A549 (cell line): Measurements from ENCODE around the gene INTS4. TPM values are rescaled to one million over a fixed set of nuclear protein-coding genes. Genes with fewer than 3 reads are reported as not detected.

Experiments used
- ATAC-seq, 2 experiments: fragments of 200-7000 bp in 1 of 2; fragments of >200 bp in 1 of 2; cut with Nextera tagmentation in 1 of 2; cut with Tn5 transposase in 1 of 2; 3 replicates each; pipeline versions ENCODE4 v1.8.0 to v1.9.1; 2018 to 2020; ENCODE audit warnings: mild to moderate bottlenecking in 1 of 2, moderate library complexity in 1 of 2
- CTCF ChIA-PET: fragments of 300-600 bp; sonication (Branson Sonifier 250); formaldehyde crosslinking; extraction: SDS; loops from one replicate; lab custom pipeline; 2021; ENCODE audit warnings: antibody characterized with exemption, inconsistent platforms; lab: Yijun Ruan, JAX
- POLR2A ChIA-PET: fragments of 350-600 bp; formaldehyde crosslinking; extraction: SDS; loops from one replicate; lab custom pipeline; 2021; ENCODE audit warnings: antibody characterized with exemption, inconsistent platforms; lab: Yijun Ruan, JAX
- DNase-seq, 2 experiments: peaks; one replicate each; pipeline versions ENCODE4 v3.0.0 to v3.0.0-alpha.2; 2011 to 2016; ENCODE audit warnings: low read depth in 1 of 2, low spot score in 1 of 2
- FAIRE-seq: peaks from 2 replicates; lab custom pipeline; 2011; peaks lifted over from hg19 to GRCh38; lab: Jason Lieb, UNC
- H3K27ac ChIP-seq, 2 experiments: fragments of >200 bp; sonication (Bioruptor Twin); formaldehyde crosslinking; 3 replicates each; pipeline ENCODE4 v1.5.1; 2016 to 2017
- H3K4me1 ChIP-seq: fragments of >200 bp; sonication (Bioruptor Twin); formaldehyde crosslinking; 3 replicates; pipeline ENCODE4 v1.6.1; 2016
- H3K4me2 ChIP-seq: fragments of >200 bp; sonication (Bioruptor Twin); formaldehyde crosslinking; 3 replicates; pipeline ENCODE4 v1.6.1; 2016
- H3K4me3 ChIP-seq: fragments of >200 bp; sonication (Bioruptor Twin); formaldehyde crosslinking; 3 replicates; pipeline ENCODE4 v1.5.1; 2016
- H3K9me3 ChIP-seq: fragments of >200 bp; sonication (Bioruptor Twin); formaldehyde crosslinking; 3 replicates; pipeline ENCODE4 v1.6.1; 2016
- ATOH8 ChIP-seq: fragments of 250-450 bp; sonication (Bioruptor Pico); IDR thresholded peaks from 2 replicates; pipeline ENCODE4 v1.5.0; 2020; ENCODE audit warnings: low read depth, mild to moderate bottlenecking, moderate library complexity
- CBX2 ChIP-seq: fragments of 200-600 bp; sonication (generic); IDR thresholded peaks from 2 replicates; pipeline ENCODE4 v1.6.1; 2016; ENCODE audit warnings: low read depth, mild to moderate bottlenecking, borderline replicate concordance
- CBX8 ChIP-seq: fragments of 200-600 bp; sonication (generic); IDR thresholded peaks from 2 replicates; pipeline ENCODE4 v1.6.1; 2016
- CHD2 ChIP-seq: fragments of 150-350 bp; IDR thresholded peaks from 2 replicates; pipeline ENCODE4 v1.6.1; 2014; ENCODE audit warnings: low read length; ENCODE audit not compliant: partially characterized antibody
- CTCF ChIP-seq: fragments of >200 bp; sonication (Bioruptor Twin); formaldehyde crosslinking; IDR thresholded peaks from 3 replicates; pipeline ENCODE4 v1.5.1; 2016
- EHF ChIP-seq: fragments of 250-450 bp; sonication (Bioruptor Pico); IDR thresholded peaks from 2 replicates; pipeline ENCODE4 v1.5.0; 2020; ENCODE audit warnings: mild to moderate bottlenecking
- EP300 ChIP-seq, 2 experiments: fragments of >200 bp; sonication (Bioruptor Twin); formaldehyde crosslinking; IDR thresholded peaks; 2 replicates in 1 of 2; 3 replicates in 1 of 2; pipeline ENCODE4 v1.6.1; 2016 to 2017
- FOSL2 ChIP-seq, 2 experiments: fragments of 450-650 bp in 1 of 2; fragments of >200 bp in 1 of 2; sonication (Bioruptor Twin) in 1 of 2; formaldehyde crosslinking; IDR thresholded peaks; 2 replicates each; pipeline versions ENCODE4 v1.5.0 to v1.6.1; 2016 to 2020; ENCODE audit warnings: mild to moderate bottlenecking in 1 of 2, moderate library complexity in 1 of 2
- HES2 ChIP-seq: fragments of >200 bp; sonication (Bioruptor Twin); formaldehyde crosslinking; IDR thresholded peaks from 2 replicates; pipeline ENCODE4 v1.6.1; 2016
- HOXA7 ChIP-seq: fragments of 250-450 bp; sonication (Bioruptor Pico); IDR thresholded peaks from 2 replicates; pipeline ENCODE4 v1.5.0; 2020; ENCODE audit warnings: mild to moderate bottlenecking, moderate library complexity
- JUN ChIP-seq, 2 experiments: fragments of >200 bp; sonication (Bioruptor Twin); formaldehyde crosslinking; IDR thresholded peaks; 2 replicates in 1 of 2; 3 replicates in 1 of 2; pipeline ENCODE4 v1.6.1; 2016 to 2017
- KDM1A ChIP-seq: fragments of 200-600 bp; sonication (generic); IDR thresholded peaks from 2 replicates; pipeline ENCODE4 v1.6.1; 2016; ENCODE audit warnings: low read depth, mild to moderate bottlenecking
- NFE2L2 ChIP-seq: fragments of 150-350 bp; conservative IDR thresholded peaks from 2 replicates; pipeline ENCODE4 v1.6.1; 2014; ENCODE audit warnings: low read length
- NR3C1 ChIP-seq: fragments of >200 bp; sonication (Bioruptor Twin); formaldehyde crosslinking; IDR thresholded peaks from 3 replicates; pipeline ENCODE4 v1.6.1; 2017
- POLR2A ChIP-seq: IDR thresholded peaks from 2 replicates; pipeline ENCODE4 v1.6.1; 2012; ENCODE audit warnings: mild to moderate bottlenecking, low read length
- POLR2AphosphoS2 ChIP-seq: conservative IDR thresholded peaks from 2 replicates; pipeline ENCODE4 v1.6.1; 2012; ENCODE audit warnings: low read length, improper control_type of control experiment, inconsistent platforms
- RAD21 ChIP-seq, 2 experiments: fragments of >200 bp in 1 of 2; sonication (Bioruptor Twin) in 1 of 2; formaldehyde crosslinking in 1 of 2; IDR thresholded peaks in 1 of 2; conservative IDR thresholded peaks in 1 of 2; 2 replicates in 1 of 2; 3 replicates in 1 of 2; pipeline ENCODE4 v1.6.1; 2012 to 2018; ENCODE audit warnings: inconsistent platforms in 1 of 2
- RARB ChIP-seq: fragments of 250-450 bp; sonication (Bioruptor Pico); IDR thresholded peaks from 2 replicates; pipeline ENCODE4 v1.8.0; 2021; ENCODE audit warnings: mild to moderate bottlenecking, moderate library complexity
- RFX5 ChIP-seq: fragments of 450-650 bp; IDR thresholded peaks from 2 replicates; pipeline ENCODE4 v1.7.1; 2014; ENCODE audit warnings: antibody characterized with exemption, mild to moderate bottlenecking, moderate library complexity
- TFCP2L1 ChIP-seq: fragments of 250-450 bp; sonication (Bioruptor Pico); IDR thresholded peaks from 2 replicates; pipeline ENCODE4 v1.5.0; 2021; ENCODE audit warnings: mild to moderate bottlenecking
- TP53 ChIP-seq: fragments of 250-450 bp; sonication (Bioruptor Pico); IDR thresholded peaks from 2 replicates; pipeline ENCODE4 v1.5.0; 2021; ENCODE audit warnings: mild to moderate bottlenecking, moderate library complexity
- ZFP36 ChIP-seq: fragments of 450-650 bp; IDR thresholded peaks from 2 replicates; pipeline ENCODE4 v1.6.1; 2014; ENCODE audit warnings: borderline replicate concordance; ENCODE audit not compliant: partially characterized antibody
- ZNF302 ChIP-seq: fragments of 250-450 bp; sonication (Bioruptor Pico); IDR thresholded peaks from 2 replicates; pipeline ENCODE4 v1.9.0; 2021; ENCODE audit warnings: inconsistent platforms, mild to moderate bottlenecking, moderate library complexity
- WGBS: methylation state at CpG from one replicate; pipeline ENCODE4 v1.1.6; 2017; ENCODE audit errors: missing lambda C conversion rate; 5-methylcytosine and 5-hydroxymethylcytosine counted together
- polyA plus RNA-seq, 4 experiments: library from polyadenylated mRNA; depleted of rRNA in 3 of 4; stranded (reverse); fragments of >200 nt; fragmentation: RNase III in 1 of 4; extraction: RNeasy Plus Mini Kit Qiagen cat#74134 plus additional on column Dnase treatment in 1 of 4; gene quantifications; 2 replicates in 3 of 4; 3 replicates in 1 of 4; pipeline ENCODE4 v1.2.3, GENCODE V29; 2011 to 2017
- TF ChIP-seq, protein P1 (sequence below): fragments of 200-600 bp; sonication (generic); IDR thresholded peaks from 2 replicates; pipeline ENCODE4 v1.6.1; 2016; ENCODE audit warnings: antibody characterized with exemption, mild to moderate bottlenecking, moderate library complexity
- TF ChIP-seq, protein P2 (sequence below): fragments of 250-450 bp; sonication (Bioruptor Pico); IDR thresholded peaks from 2 replicates; pipeline ENCODE4 v1.5.0; 2021; ENCODE audit warnings: mild to moderate bottlenecking, moderate library complexity, borderline replicate concordance

INTS4 gene
- polyA plus RNA-seq, 2 of the 4 experiments (the other 2 are of a cell fraction), result 22.0 to 35.3 TPM

- TF ChIP-seq, protein P1, sequence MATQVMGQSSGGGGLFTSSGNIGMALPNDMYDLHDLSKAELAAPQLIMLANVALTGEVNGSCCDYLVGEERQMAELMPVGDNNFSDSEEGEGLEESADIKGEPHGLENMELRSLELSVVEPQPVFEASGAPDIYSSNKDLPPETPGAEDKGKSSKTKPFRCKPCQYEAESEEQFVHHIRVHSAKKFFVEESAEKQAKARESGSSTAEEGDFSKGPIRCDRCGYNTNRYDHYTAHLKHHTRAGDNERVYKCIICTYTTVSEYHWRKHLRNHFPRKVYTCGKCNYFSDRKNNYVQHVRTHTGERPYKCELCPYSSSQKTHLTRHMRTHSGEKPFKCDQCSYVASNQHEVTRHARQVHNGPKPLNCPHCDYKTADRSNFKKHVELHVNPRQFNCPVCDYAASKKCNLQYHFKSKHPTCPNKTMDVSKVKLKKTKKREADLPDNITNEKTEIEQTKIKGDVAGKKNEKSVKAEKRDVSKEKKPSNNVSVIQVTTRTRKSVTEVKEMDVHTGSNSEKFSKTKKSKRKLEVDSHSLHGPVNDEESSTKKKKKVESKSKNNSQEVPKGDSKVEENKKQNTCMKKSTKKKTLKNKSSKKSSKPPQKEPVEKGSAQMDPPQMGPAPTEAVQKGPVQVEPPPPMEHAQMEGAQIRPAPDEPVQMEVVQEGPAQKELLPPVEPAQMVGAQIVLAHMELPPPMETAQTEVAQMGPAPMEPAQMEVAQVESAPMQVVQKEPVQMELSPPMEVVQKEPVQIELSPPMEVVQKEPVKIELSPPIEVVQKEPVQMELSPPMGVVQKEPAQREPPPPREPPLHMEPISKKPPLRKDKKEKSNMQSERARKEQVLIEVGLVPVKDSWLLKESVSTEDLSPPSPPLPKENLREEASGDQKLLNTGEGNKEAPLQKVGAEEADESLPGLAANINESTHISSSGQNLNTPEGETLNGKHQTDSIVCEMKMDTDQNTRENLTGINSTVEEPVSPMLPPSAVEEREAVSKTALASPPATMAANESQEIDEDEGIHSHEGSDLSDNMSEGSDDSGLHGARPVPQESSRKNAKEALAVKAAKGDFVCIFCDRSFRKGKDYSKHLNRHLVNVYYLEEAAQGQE, result no peak
- no peak for TF ChIP-seq HOXA7 (CRISPR knock-in tag)
- TF ChIP-seq, all 56 proteins: peak for 0
Measured at GRCh38 chr11:77968337-77968736, 26.1 kb downstream of the INTS4 start (continued).

DNA sequence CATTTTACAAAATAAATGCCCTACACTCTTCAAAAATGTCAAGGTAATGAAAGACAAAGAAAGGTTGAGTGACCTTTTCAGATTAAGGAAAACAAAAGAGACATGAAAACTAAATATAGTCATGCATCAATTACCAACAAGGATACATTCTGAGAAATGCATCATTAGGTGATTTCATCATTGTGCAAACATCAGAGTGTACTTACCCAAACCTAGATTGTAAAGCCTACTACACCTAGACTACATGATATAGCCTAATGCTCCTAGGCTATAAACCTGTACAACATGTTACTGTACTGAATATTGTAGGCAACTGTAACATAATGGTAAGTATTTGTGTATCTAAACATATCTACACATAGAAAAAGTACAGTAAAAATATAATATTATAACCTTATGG lies 26.7 kb downstream of the INTS4 start:
- TF ChIP-seq CBX8 (no peak), JUN (IDR thresholded peaks at IDR 0.05) (no peak), ZNF302 (no peak), RAD21 (conservative IDR thresholded peaks at IDR 0.05 in 1 of 2, IDR thresholded peaks at IDR 0.05 in 1 of 2) (no peak), ATOH8 (no peak), CTCF (no peak), FOSL2 (IDR thresholded peaks at IDR 0.05) (no peak), FOSL2 (CRISPR knock-in tag; IDR thresholded peaks at IDR 0.05) (no peak), KDM1A (no peak), POLR2A (no peak), RARB (CRISPR knock-in tag) (no peak)
- Histone ChIP-seq H3K4me1 (no peaks in the 10 kb centered on the region), H3K4me2 (no peak overlapping the region), H3K27ac (no peak overlapping the region), H3K4me3 (no peak overlapping the region), H3K9me3 (no peaks in the 10 kb centered on the region)
- POLR2A ChIA-PET, result no interaction called here
- no peak for ATAC-seq
- peak; percentile 54 for FAIRE-seq
- DNase-seq, result no peak
- CTCF ChIA-PET, result no interaction called here

DNA sequence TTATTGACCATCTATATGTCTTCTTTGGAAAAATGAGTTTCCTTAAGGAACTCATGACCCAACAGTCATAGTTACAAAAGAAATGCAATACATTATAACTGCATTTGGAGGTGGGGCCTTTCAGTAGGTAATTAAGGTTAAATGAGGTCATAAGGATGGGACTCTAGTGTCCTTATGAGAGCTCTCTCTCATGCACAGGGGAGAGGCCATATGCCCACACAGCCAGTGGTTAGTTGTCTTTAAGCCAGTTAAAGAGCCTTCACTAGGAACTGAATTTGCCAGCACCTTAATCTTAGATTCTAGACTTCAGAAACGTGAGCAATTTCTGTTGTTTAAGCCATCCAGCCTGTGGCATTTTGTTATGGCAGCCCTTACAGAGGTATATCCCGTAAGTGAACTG lies 27.3 kb downstream of the INTS4 start:
- no peak for FAIRE-seq
- WGBS, result 97% methylated on average over 2 of the region's 2 CpGs
- no peak for ATAC-seq
- ChIA-PET POLR2A (no interaction called here), CTCF (no interaction called here)
- Histone ChIP-seq H3K27ac (no peak overlapping the region), H3K4me1 (no peaks in the 10 kb centered on the region), H3K4me2 (no peak overlapping the region), H3K4me3 (no peak overlapping the region), H3K9me3 (no peaks in the 10 kb centered on the region)
- DNase-seq, result no peak
- TF ChIP-seq, protein P2, sequence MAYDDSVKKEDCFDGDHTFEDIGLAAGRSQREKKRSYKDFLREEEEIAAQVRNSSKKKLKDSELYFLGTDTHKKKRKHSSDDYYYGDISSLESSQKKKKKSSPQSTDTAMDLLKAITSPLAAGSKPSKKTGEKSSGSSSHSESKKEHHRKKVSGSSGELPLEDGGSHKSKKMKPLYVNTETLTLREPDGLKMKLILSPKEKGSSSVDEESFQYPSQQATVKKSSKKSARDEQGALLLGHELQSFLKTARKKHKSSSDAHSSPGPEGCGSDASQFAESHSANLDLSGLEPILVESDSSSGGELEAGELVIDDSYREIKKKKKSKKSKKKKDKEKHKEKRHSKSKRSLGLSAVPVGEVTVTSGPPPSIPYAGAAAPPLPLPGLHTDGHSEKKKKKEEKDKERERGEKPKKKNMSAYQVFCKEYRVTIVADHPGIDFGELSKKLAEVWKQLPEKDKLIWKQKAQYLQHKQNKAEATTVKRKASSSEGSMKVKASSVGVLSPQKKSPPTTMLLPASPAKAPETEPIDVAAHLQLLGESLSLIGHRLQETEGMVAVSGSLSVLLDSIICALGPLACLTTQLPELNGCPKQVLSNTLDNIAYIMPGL (CRISPR knock-in tag), result no peak
- TF ChIP-seq TFCP2L1 (CRISPR knock-in tag), result no peak
- no peak for TF ChIP-seq NR3C1
- TF ChIP-seq RFX5, result no peak
- no peak for TF ChIP-seq CBX2
- no peak for TF ChIP-seq POLR2AphosphoS2
- no peak for TF ChIP-seq CHD2
- TF ChIP-seq NFE2L2, result no peak
- no peak for TF ChIP-seq EHF
- TF ChIP-seq ZFP36, result no peak
- no peak for TF ChIP-seq RARB (CRISPR knock-in tag)
- TF ChIP-seq HES2, result no peak
- no peak for TF ChIP-seq CTCF
- no peak for TF ChIP-seq TP53 (CRISPR knock-in tag)
- no peak for TF ChIP-seq POLR2A
- TF ChIP-seq EP300 (IDR thresholded peaks at IDR 0.05), result no peak
